Liver (tissue), 9 donors: ENCODE measurements around the gene TCF7L2. TPM values are rescaled to one million over a fixed set of nuclear protein-coding genes. Genes with fewer than 3 reads are reported as not detected.

Source experiments
- DNase-seq: peaks from one replicate; pipeline ENCODE4 v3.0.0-alpha.2; 2017; ENCODE audit warnings: low spot score
- H3K27ac ChIP-seq, 2 donors: one replicate each; pipeline ENCODE4 v1.7.0; 2013; ENCODE audit warnings: inconsistent platforms in 2 of 2, low read length in 2 of 2, control low read depth in 1 of 2, low read depth in 1 of 2, mild to moderate bottlenecking in 1 of 2
- H3K27me3 ChIP-seq, 4 donors: one replicate each; pipeline versions ENCODE4 v1.6.1 to v1.7.0; 2013; ENCODE audit warnings: low read length in 3 of 4, inconsistent platforms in 1 of 4, mild to moderate bottlenecking in 1 of 4, moderate library complexity in 1 of 4; ENCODE audit not compliant: control insufficient read depth in 4 of 4, insufficient read depth in 4 of 4
- H3K36me3 ChIP-seq, 4 donors: one replicate each; pipeline versions ENCODE4 v1.6.1 to v1.7.0; 2013; ENCODE audit warnings: low read length in 3 of 4, mild to moderate bottlenecking in 3 of 4, low read depth in 1 of 4, moderate library complexity in 1 of 4; ENCODE audit not compliant: control insufficient read depth in 4 of 4, insufficient read depth in 3 of 4
- H3K4me1 ChIP-seq, 4 donors: one replicate each; pipeline versions ENCODE4 v1.6.1 to v1.7.0; 2013; ENCODE audit warnings: low read length in 3 of 4, mild to moderate bottlenecking in 3 of 4, moderate library complexity in 1 of 4; ENCODE audit not compliant: control insufficient read depth in 4 of 4, insufficient read depth in 4 of 4
- H3K4me3 ChIP-seq, 3 donors: one replicate each; pipeline versions ENCODE4 v1.6.1 to v1.7.0; 2013; ENCODE audit warnings: low read length in 3 of 3, control low read depth in 1 of 3, low read depth in 1 of 3, mild to moderate bottlenecking in 1 of 3
- H3K9ac ChIP-seq, 2 donors: one replicate each; pipeline ENCODE4 v1.7.0; 2013; ENCODE audit warnings: low read length in 2 of 2, mild to moderate bottlenecking in 2 of 2, moderate library complexity in 2 of 2, control low read depth in 1 of 2, low read depth in 1 of 2
- H3K9me3 ChIP-seq, 4 donors: one replicate each; pipeline versions ENCODE4 v1.6.1 to v1.7.0; 2013; ENCODE audit warnings: low read length in 3 of 4; ENCODE audit not compliant: control insufficient read depth in 4 of 4
- EGR1 ChIP-seq, 2 donors: IDR thresholded peaks; 2 replicates each; pipeline ENCODE4 v1.6.1; 2016 to 2018; ENCODE audit warnings: antibody characterized with exemption in 2 of 2, low read depth in 2 of 2
- FOXA1 ChIP-seq: IDR thresholded peaks from 2 replicates; pipeline ENCODE4 v1.6.1; 2016; ENCODE audit warnings: antibody characterized with exemption
- FOXA2 ChIP-seq: IDR thresholded peaks from 2 replicates; pipeline ENCODE4 v1.6.1; 2016; ENCODE audit warnings: antibody characterized with exemption
- GABPA ChIP-seq, 2 donors: IDR thresholded peaks in 1 of 2; conservative IDR thresholded peaks in 1 of 2; 2 replicates each; pipeline ENCODE4 v1.6.1; 2016; ENCODE audit warnings: antibody characterized with exemption in 2 of 2, mild to moderate bottlenecking in 1 of 2, moderate library complexity in 1 of 2
- HNF4A ChIP-seq, 2 donors: conservative IDR thresholded peaks; 2 replicates each; pipeline ENCODE4 v1.6.1; 2016; ENCODE audit warnings: antibody characterized with exemption in 2 of 2, mild to moderate bottlenecking in 2 of 2
- HNF4G ChIP-seq: IDR thresholded peaks from 2 replicates; pipeline ENCODE4 v1.6.1; 2016; ENCODE audit warnings: antibody characterized with exemption
- JUND ChIP-seq, 2 donors: IDR thresholded peaks; 2 replicates each; pipeline ENCODE4 v1.6.1; 2016; ENCODE audit warnings: antibody characterized with exemption in 2 of 2
- MAX ChIP-seq: IDR thresholded peaks from 2 replicates; pipeline ENCODE4 v1.6.1; 2016; ENCODE audit warnings: antibody characterized with exemption
- NR2F2 ChIP-seq: IDR thresholded peaks from 2 replicates; pipeline ENCODE4 v1.6.1; 2016; ENCODE audit warnings: antibody characterized with exemption
- RAD21 ChIP-seq, 2 donors: IDR thresholded peaks; 2 replicates each; pipeline ENCODE4 v1.6.1; 2016; ENCODE audit warnings: antibody characterized with exemption in 2 of 2, mild to moderate bottlenecking in 2 of 2
- REST ChIP-seq: IDR thresholded peaks from 2 replicates; pipeline ENCODE4 v1.6.1; 2016; ENCODE audit warnings: antibody characterized with exemption, mild to moderate bottlenecking
- RXRA ChIP-seq, 2 donors: IDR thresholded peaks; 2 replicates each; pipeline ENCODE4 v1.6.1; 2017 to 2018; ENCODE audit warnings: antibody characterized with exemption in 2 of 2, mild to moderate bottlenecking in 1 of 2
- SP1 ChIP-seq: IDR thresholded peaks from 2 replicates; pipeline ENCODE4 v1.6.1; 2018; ENCODE audit warnings: antibody characterized with exemption, mild to moderate bottlenecking
- TAF1 ChIP-seq: conservative IDR thresholded peaks from 2 replicates; pipeline ENCODE4 v1.6.1; 2016; ENCODE audit warnings: antibody characterized with exemption, mild to moderate bottlenecking
- YY1 ChIP-seq: IDR thresholded peaks from 2 replicates; pipeline ENCODE4 v1.6.1; 2016; ENCODE audit warnings: antibody characterized with exemption, mild to moderate bottlenecking
- ZBTB33 ChIP-seq: IDR thresholded peaks from 2 replicates; pipeline ENCODE4 v1.6.1; 2016; ENCODE audit warnings: antibody characterized with exemption
- WGBS: extraction: QIAGEN DNeasy Blood & Tissue Kit; methylation state at CpG from one replicate; pipeline ENCODE4 v1.1.7; 2013; 5-methylcytosine and 5-hydroxymethylcytosine counted together
- polyA plus RNA-seq, 2 donors: library from polyadenylated mRNA; stranded (reverse) in 1 of 2; unstranded in 1 of 2; fragments of 200-250 nt in 1 of 2; fragments of >200 nt in 1 of 2; fragmentation: Nextera tagmentation in 1 of 2; extraction: Ambion mirVana in 1 of 2; gene quantifications; one replicate each; pipeline versions ENCODE4 v1.2.1 to v1.2.3, GENCODE V29; 2013 to 2015
- total RNA-seq, 2 donors: library from RNA; depleted of rRNA; stranded (reverse); fragments of >200 nt; gene quantifications; one replicate each; pipeline ENCODE4 v1.2.3, GENCODE V29; 2014
- TF ChIP-seq, protein P1 (sequence below): fragments of 150-350 bp; IDR thresholded peaks from 2 replicates; pipeline ENCODE4 v1.5.1; 2017; ENCODE audit warnings: improper control_type of control experiment, low read depth, low read length; ENCODE audit not compliant: missing input control
- TF ChIP-seq, protein P2 (sequence below): IDR thresholded peaks from 2 replicates; pipeline ENCODE4 v1.6.1; 2016; ENCODE audit warnings: antibody characterized with exemption
- donor health status: healthy.
- donor health status: healthy.
- donor health status: healthy.
- donor health status: healthy.
- donor health status: healthy.

TCF7L2 gene
- total and polyA plus RNA-seq, 4 donors, result 4.9 to 18.0 (median 8.3) TPM

DNA sequence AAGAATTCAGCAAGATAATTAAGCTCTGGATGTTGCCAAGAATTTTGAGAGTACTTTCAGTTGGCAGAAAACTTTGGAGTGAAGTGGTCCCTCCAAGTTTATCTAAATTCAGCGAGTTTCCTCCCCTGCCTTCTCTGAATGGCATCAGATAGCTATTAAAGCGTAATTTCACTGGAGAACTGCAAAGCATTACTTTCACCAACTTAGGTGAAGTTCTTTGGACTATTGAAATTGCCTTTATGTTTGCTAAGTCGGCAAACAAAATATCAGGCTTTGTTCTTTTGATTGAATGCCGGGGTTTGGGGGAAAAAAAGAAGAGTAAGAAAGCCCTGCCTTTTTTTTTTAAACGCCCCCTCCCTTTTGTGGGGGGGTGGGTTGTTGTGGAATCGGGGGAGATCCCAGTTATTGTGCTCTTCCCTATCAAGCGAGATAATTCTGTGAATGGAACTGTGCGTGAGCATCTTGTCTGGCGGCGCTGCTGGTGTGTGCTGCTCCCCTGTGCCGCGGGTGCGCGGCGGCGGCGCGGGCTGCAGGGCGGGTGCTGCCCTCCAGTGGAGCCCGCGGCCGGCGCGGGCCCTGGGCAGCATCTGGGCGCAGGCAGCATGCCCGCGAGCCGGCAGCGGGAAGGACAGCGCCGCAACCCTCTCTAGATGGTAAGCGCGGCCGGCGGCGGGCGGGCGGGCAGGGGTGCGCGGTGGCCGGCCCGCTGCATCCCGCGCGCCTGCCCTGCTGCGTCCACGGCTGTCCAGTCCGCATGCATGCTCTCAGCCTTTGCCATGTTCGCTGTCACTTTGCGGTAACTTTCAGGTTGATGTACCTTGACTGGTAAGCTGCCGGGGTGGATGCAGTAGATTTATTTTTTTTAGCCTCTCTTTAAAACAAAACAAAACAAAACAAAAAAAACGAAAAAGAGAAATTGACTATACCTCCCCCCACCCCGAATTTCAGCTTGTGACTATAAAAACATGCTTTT lies 176.5 kb downstream of the TCF7L2 start:
- Histone ChIP-seq H3K4me3 (peak overlapping the region in 2 of 3 donors; percentile 26 to 51), H3K4me1 (peaks cover 2 to 34% (median 23%) of the 10 kb centered on the region in 4 donors), H3K36me3 (no peaks in the 10 kb centered on the region), H3K9me3 (no peaks in the 10 kb centered on the region), H3K9ac (no peak overlapping the region), H3K27me3 (no peaks in the 10 kb centered on the region), H3K27ac (peak overlapping the region; percentile 31 to 74)
- TF ChIP-seq, protein P1, sequence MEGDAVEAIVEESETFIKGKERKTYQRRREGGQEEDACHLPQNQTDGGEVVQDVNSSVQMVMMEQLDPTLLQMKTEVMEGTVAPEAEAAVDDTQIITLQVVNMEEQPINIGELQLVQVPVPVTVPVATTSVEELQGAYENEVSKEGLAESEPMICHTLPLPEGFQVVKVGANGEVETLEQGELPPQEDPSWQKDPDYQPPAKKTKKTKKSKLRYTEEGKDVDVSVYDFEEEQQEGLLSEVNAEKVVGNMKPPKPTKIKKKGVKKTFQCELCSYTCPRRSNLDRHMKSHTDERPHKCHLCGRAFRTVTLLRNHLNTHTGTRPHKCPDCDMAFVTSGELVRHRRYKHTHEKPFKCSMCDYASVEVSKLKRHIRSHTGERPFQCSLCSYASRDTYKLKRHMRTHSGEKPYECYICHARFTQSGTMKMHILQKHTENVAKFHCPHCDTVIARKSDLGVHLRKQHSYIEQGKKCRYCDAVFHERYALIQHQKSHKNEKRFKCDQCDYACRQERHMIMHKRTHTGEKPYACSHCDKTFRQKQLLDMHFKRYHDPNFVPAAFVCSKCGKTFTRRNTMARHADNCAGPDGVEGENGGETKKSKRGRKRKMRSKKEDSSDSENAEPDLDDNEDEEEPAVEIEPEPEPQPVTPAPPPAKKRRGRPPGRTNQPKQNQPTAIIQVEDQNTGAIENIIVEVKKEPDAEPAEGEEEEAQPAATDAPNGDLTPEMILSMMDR, result peak; percentile 76
- TF ChIP-seq YY1 (peak; percentile 30), HNF4A (conservative IDR thresholded peaks at IDR 0.05) (peak; percentile 17 to 19), MAX (no peak), RAD21 (IDR thresholded peaks at IDR 0.05) (peak; percentile 61 to 72)
- WGBS, result 5% methylated on average over 53 of the region's 53 CpGs
- peak; percentile 70 for DNase-seq

DNA sequence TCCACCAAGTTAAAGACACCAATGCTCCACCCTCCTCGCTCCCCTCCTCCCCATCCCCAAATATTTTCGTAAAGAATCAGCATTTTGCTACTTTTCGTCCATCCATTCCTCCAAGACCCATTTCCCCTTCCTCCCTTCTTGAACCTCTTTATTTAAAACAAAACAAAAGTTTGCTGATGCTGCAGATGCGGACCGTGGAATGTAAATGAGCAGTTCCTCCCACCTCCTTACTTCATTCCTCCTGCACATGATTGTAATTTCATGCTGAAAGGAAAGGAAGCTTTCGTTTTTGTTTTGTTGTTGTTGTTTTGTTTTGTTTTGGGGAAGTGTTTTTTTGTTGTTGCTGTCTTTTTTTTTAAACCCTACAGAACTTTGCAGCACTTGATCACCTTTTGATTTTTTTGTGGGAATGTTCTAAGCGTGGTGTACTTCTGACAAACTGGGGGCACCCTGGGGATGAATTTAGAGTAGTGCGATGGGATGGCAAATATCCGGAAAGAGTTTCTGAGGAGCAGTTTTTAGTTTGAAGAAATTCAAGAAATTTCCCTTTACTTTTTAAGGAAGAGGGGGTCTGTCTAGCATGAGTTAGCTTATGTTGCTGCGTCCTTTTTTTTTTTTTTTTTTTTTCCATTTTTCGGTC lies 177.3 kb downstream of the TCF7L2 start:
- no peak overlapping the region for H3K9ac ChIP-seq
- WGBS, result 78% methylated on average over 11 of the region's 11 CpGs
- peaks cover 2 to 41% (median 30%) of the 10 kb centered on the region in 4 donors for H3K4me1 ChIP-seq

More for the DNA sequence above, 177.3 kb downstream of the TCF7L2 start:
- no peaks in the 10 kb centered on the region for H3K27me3 ChIP-seq
- TF ChIP-seq FOXA1 (no peak), HNF4A (conservative IDR thresholded peaks at IDR 0.05) (no peak), FOXA2 (no peak), MAX (no peak), HNF4G (no peak), GABPA (IDR thresholded peaks at IDR 0.05 in 1 of 2, conservative IDR thresholded peaks at IDR 0.05 in 1 of 2) (no peak), REST (no peak), EGR1 (IDR thresholded peaks at IDR 0.05; ENCODE audit: low read depth in 2 of 2) (no peak), RXRA (IDR thresholded peaks at IDR 0.05) (no peak), NR2F2 (no peak), YY1 (no peak), JUND (IDR thresholded peaks at IDR 0.05) (no peak), RAD21 (IDR thresholded peaks at IDR 0.05) (no peak), SP1 (no peak), TAF1 (no peak), ZBTB33 (no peak)
- TF ChIP-seq, protein P1, result no peak
- TF ChIP-seq, protein P2, sequence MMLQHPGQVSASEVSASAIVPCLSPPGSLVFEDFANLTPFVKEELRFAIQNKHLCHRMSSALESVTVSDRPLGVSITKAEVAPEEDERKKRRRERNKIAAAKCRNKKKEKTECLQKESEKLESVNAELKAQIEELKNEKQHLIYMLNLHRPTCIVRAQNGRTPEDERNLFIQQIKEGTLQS, result no peak
- H3K9me3 ChIP-seq, result no peaks in the 10 kb centered on the region
- no peak overlapping the region for H3K4me3 ChIP-seq
- H3K27ac ChIP-seq, result no peak overlapping the region
- no peak for DNase-seq
- H3K36me3 ChIP-seq, result no peaks in the 10 kb centered on the region
